HepG2 (cell line): ENCODE measurements around the gene KCTD14. TPM values are rescaled to one million over a fixed set of nuclear protein-coding genes. Genes with fewer than 3 reads are reported as not detected.
A peak's percentile ranks its signal among the peaks of the same experiment; 100 is the strongest.

Experiments used
- BHLHE40 ChIP-seq: IDR thresholded peaks from 2 replicates; pipeline ENCODE4 v1.6.1; 2011; ENCODE audit warnings: low read length, improper control_type of control experiment
- FOXJ3 ChIP-seq: sonication (generic); formaldehyde crosslinking; IDR thresholded peaks from 2 replicates; pipeline ENCODE4 v1.4.0; 2020; ENCODE audit warnings: missing genetic modification reagents, mild to moderate bottlenecking, borderline replicate concordance
- GABPB1 ChIP-seq: IDR thresholded peaks from 2 replicates; pipeline ENCODE4 v1.6.1; 2016; ENCODE audit warnings: mild to moderate bottlenecking, missing genetic modification reagents, moderate library complexity, missing compliant biosample characterization
- HIC2 ChIP-seq: sonication (generic); formaldehyde crosslinking; IDR thresholded peaks from 2 replicates; pipeline ENCODE4 v1.9.0; 2022; ENCODE audit warnings: low read depth, missing genetic modification reagents
- HMG20A ChIP-seq: IDR thresholded peaks from 2 replicates; pipeline ENCODE4 v1.6.1; 2016; ENCODE audit warnings: borderline replicate concordance
- HMGXB4 ChIP-seq, 2 experiments: sonication (generic) in 1 of 2; formaldehyde crosslinking in 1 of 2; IDR thresholded peaks; 2 replicates each; pipeline versions ENCODE4 v1.4.0 to v1.6.1; 2018 to 2020; ENCODE audit warnings: missing genetic modification reagents in 2 of 2, borderline replicate concordance in 1 of 2, low read depth in 1 of 2, mild to moderate bottlenecking in 1 of 2, missing biosample characterization in 1 of 2
- MAFG ChIP-seq: sonication (generic); formaldehyde crosslinking; IDR thresholded peaks from 2 replicates; pipeline ENCODE4 v1.5.1; 2020; ENCODE audit warnings: mild to moderate bottlenecking, missing genetic modification reagents
- SALL1 ChIP-seq: sonication (generic); formaldehyde crosslinking; IDR thresholded peaks from 2 replicates; pipeline ENCODE4 v1.8.0; 2022; ENCODE audit warnings: mild to moderate bottlenecking, missing genetic modification reagents
- ZNF383 ChIP-seq: sonication (generic); formaldehyde crosslinking; IDR thresholded peaks from 2 replicates; pipeline ENCODE4 v1.4.0; 2020; ENCODE audit warnings: missing genetic modification reagents, mild to moderate bottlenecking, borderline replicate concordance
- ZNF580 ChIP-seq: IDR thresholded peaks from 2 replicates; pipeline ENCODE4 v1.6.1; 2016; ENCODE audit warnings: low read depth, borderline replicate concordance
- ZNF746 ChIP-seq: sonication (generic); formaldehyde crosslinking; IDR thresholded peaks from 2 replicates; pipeline ENCODE4 v1.8.0; 2022; ENCODE audit warnings: mild to moderate bottlenecking, missing genetic modification reagents
- ZNF761 ChIP-seq: sonication (generic); formaldehyde crosslinking; conservative IDR thresholded peaks from 2 replicates; pipeline ENCODE4 v1.4.0; 2020; ENCODE audit warnings: mild to moderate bottlenecking, missing genetic modification reagents
- ZNF777 ChIP-seq: sonication (generic); formaldehyde crosslinking; IDR thresholded peaks from 2 replicates; pipeline ENCODE4 v1.4.0; 2020; ENCODE audit warnings: missing genetic modification reagents
- ZSCAN22 ChIP-seq: sonication (generic); formaldehyde crosslinking; IDR thresholded peaks from 2 replicates; pipeline ENCODE4 v1.4.0; 2020; ENCODE audit warnings: mild to moderate bottlenecking, missing genetic modification reagents
- polyA plus RNA-seq, 8 experiments: library from polyadenylated mRNA; depleted of rRNA in 3 of 8; stranded (reverse) in 7 of 8; unstranded in 1 of 8; fragments of >200 nt; fragmentation: Illumina TruSeq in 4 of 8; extraction: Trizol in 4 of 8; gene quantifications; 2 replicates each; pipeline versions ENCODE4 v1.2.1 to v1.2.3, GENCODE V29; 2011 to 2016; ENCODE audit warnings: low read depth in 4 of 8, missing spikeins in 1 of 8, mixed read lengths in 1 of 8; ENCODE audit not compliant: insufficient read depth in 1 of 8
- total RNA-seq, 5 experiments: library from RNA; depleted of rRNA; stranded (reverse); fragments of >200 nt; fragmentation: Illumina TruSeq; extraction: Trizol; gene quantifications; 2 replicates each; pipeline ENCODE4 v1.2.3, GENCODE V29; 2016; ENCODE audit warnings: low read depth in 1 of 5
- TF ChIP-seq, protein P1 (sequence below): sonication (generic); formaldehyde crosslinking; IDR thresholded peaks from 2 replicates; pipeline ENCODE4 v1.4.0; 2020; ENCODE audit warnings: low read depth, mild to moderate bottlenecking, missing genetic modification reagents
- TF ChIP-seq, protein P2 (sequence below): sonication (generic); formaldehyde crosslinking; IDR thresholded peaks from 2 replicates; pipeline ENCODE4 v1.5.0; 2020; ENCODE audit warnings: mild to moderate bottlenecking, missing genetic modification reagents
- TF ChIP-seq, protein P3 (sequence below): sonication (generic); formaldehyde crosslinking; IDR thresholded peaks from 2 replicates; pipeline ENCODE4 v1.4.0; 2020; ENCODE audit warnings: missing genetic modification reagents, borderline replicate concordance

Gene KCTD14
- total and polyA plus RNA-seq, 2 of the 13 experiments (the other 11 are each of a cell fraction or from before 2014, with no cell fraction given), result 10.3 to 15.6 TPM

- TF ChIP-seq, protein P1, sequence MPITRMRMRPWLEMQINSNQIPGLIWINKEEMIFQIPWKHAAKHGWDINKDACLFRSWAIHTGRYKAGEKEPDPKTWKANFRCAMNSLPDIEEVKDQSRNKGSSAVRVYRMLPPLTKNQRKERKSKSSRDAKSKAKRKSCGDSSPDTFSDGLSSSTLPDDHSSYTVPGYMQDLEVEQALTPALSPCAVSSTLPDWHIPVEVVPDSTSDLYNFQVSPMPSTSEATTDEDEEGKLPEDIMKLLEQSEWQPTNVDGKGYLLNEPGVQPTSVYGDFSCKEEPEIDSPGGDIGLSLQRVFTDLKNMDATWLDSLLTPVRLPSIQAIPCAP, result 0 out of 2 replicates have a peak, but pooled peaks have one; percentile 61
- TF ChIP-seq ZNF746 (CRISPR knock-in tag), result peak; percentile 77; the same call in 1 of the 2 replicates
- TF ChIP-seq, protein P2, sequence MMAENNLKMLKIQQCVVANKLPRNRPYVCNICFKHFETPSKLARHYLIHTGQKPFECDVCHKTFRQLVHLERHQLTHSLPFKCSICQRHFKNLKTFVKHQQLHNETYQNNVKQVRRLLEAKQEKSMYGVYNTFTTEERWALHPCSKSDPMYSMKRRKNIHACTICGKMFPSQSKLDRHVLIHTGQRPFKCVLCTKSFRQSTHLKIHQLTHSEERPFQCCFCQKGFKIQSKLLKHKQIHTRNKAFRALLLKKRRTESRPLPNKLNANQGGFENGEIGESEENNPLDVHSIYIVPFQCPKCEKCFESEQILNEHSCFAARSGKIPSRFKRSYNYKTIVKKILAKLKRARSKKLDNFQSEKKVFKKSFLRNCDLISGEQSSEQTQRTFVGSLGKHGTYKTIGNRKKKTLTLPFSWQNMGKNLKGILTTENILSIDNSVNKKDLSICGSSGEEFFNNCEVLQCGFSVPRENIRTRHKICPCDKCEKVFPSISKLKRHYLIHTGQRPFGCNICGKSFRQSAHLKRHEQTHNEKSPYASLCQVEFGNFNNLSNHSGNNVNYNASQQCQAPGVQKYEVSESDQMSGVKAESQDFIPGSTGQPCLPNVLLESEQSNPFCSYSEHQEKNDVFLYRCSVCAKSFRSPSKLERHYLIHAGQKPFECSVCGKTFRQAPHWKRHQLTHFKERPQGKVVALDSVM (CRISPR knock-in tag), result peak; percentile 85
- peak; percentile 77; the same call in 1 of the 2 replicates for TF ChIP-seq GABPB1 (CRISPR knock-in tag)
- peak; percentile 84 for TF ChIP-seq ZNF761 (CRISPR knock-in tag)
- TF ChIP-seq ZNF383 (CRISPR knock-in tag), result peak; percentile 49; the same call in 1 of the 2 replicates
- TF ChIP-seq, protein P3, sequence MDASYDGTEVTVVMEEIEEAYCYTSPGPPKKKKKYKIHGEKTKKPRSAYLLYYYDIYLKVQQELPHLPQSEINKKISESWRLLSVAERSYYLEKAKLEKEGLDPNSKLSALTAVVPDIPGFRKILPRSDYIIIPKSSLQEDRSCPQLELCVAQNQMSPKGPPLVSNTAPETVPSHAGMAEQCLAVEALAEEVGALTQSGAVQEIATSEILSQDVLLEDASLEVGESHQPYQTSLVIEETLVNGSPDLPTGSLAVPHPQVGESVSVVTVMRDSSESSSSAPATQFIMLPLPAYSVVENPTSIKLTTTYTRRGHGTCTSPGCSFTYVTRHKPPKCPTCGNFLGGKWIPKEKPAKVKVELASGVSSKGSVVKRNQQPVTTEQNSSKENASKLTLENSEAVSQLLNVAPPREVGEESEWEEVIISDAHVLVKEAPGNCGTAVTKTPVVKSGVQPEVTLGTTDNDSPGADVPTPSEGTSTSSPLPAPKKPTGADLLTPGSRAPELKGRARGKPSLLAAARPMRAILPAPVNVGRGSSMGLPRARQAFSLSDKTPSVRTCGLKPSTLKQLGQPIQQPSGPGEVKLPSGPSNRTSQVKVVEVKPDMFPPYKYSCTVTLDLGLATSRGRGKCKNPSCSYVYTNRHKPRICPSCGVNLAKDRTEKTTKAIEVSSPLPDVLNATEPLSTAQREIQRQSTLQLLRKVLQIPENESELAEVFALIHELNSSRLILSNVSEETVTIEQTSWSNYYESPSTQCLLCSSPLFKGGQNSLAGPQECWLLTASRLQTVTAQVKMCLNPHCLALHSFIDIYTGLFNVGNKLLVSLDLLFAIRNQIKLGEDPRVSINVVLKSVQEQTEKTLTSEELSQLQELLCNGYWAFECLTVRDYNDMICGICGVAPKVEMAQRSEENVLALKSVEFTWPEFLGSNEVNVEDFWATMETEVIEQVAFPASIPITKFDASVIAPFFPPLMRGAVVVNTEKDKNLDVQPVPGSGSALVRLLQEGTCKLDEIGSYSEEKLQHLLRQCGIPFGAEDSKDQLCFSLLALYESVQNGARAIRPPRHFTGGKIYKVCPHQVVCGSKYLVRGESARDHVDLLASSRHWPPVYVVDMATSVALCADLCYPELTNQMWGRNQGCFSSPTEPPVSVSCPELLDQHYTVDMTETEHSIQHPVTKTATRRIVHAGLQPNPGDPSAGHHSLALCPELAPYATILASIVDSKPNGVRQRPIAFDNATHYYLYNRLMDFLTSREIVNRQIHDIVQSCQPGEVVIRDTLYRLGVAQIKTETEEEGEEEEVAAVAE (CRISPR knock-in tag), result 0 out of 2 replicates have a peak, but pooled peaks have one; percentile 25
- TF ChIP-seq HIC2 (CRISPR knock-in tag), result no peak
- no peak for TF ChIP-seq FOXJ3 (CRISPR knock-in tag)
- peak; percentile 92 to 96 for TF ChIP-seq HMGXB4 (CRISPR knock-in tag; IDR thresholded peaks at IDR 0.05; ENCODE audit: borderline replicate concordance in 1 of 2, low read depth in 1 of 2)
- no peak for TF ChIP-seq ZNF777 (CRISPR knock-in tag)
- TF ChIP-seq HMG20A (CRISPR knock-in tag), result peak; percentile 41; the same call in 1 of the 2 replicates
- 0 out of 2 replicates have a peak, but pooled peaks have one; percentile 8 for TF ChIP-seq BHLHE40
- TF ChIP-seq MAFG (CRISPR knock-in tag), result no peak
- 0 out of 2 replicates have a peak, but pooled peaks have one; percentile 36 for TF ChIP-seq ZSCAN22 (CRISPR knock-in tag)
- TF ChIP-seq SALL1, result peak; percentile 90
- peak; percentile 76; the same call in 1 of the 2 replicates for TF ChIP-seq ZNF580 (CRISPR knock-in tag)
These were observed 22.9 kb upstream of the KCTD14 start (continued) for GRCh38 chr11:78045851-78046485.
